ENCODE data around the gene HSD17B2.

HSD17B2 gene

GRCh38 chr16:82020051-82020450, 15.0 kb upstream of the HSD17B2 start:
- no peak for FAIRE-seq

- no peak for FAIRE-seq
Measured at GRCh38 chr16:82023206-82023605, 11.8 kb upstream of the HSD17B2 start.

GRCh38 chr16:82024316-82024715, 10.7 kb upstream of the HSD17B2 start:
- no peak for FAIRE-seq

- no peak for FAIRE-seq
Measured at GRCh38 chr16:82024883-82025282, 10.2 kb upstream of the HSD17B2 start.

GRCh38 chr16:82027629-82028064, 7.4 kb upstream of the HSD17B2 start:
- no peak for FAIRE-seq

GRCh38 chr16:82031116-82032084, 3.7 kb upstream of the HSD17B2 start:
- FAIRE-seq = no peak

- no peak for FAIRE-seq
Measured at GRCh38 chr16:82033006-82033405, 2.0 kb upstream of the HSD17B2 start.

- no peak for FAIRE-seq
Measured at GRCh38 chr16:82033683-82034300, 1.3 kb upstream of the HSD17B2 start.

GRCh38 chr16:82037251-82037650, 2.2 kb downstream of the HSD17B2 start:
- no peak for FAIRE-seq

GRCh38 chr16:82037666-82038065, 2.6 kb downstream of the HSD17B2 start:
- FAIRE-seq = no peak

GRCh38 chr16:82040296-82040695, 5.2 kb downstream of the HSD17B2 start:
- no peak for FAIRE-seq

- FAIRE-seq = no peak
Measured at GRCh38 chr16:82041542-82041941, 6.5 kb downstream of the HSD17B2 start.

GRCh38 chr16:82042144-82042543, 7.1 kb downstream of the HSD17B2 start:
- no peak for FAIRE-seq

- no peak for FAIRE-seq
Measured at GRCh38 chr16:82042846-82043245, 7.8 kb downstream of the HSD17B2 start.

GRCh38 chr16:82043680-82044584, 8.9 kb downstream of the HSD17B2 start:
- FAIRE-seq = no peak

GRCh38 chr16:82044585-82044911, 9.5 kb downstream of the HSD17B2 start:
- no peak for FAIRE-seq

- FAIRE-seq = no peak
Measured at GRCh38 chr16:82045465-82045864, 10.4 kb downstream of the HSD17B2 start.

- FAIRE-seq = no peak
Measured at GRCh38 chr16:82046541-82046940, 11.5 kb downstream of the HSD17B2 start.

- no peak for FAIRE-seq
Measured at GRCh38 chr16:82046941-82047340, 11.9 kb downstream of the HSD17B2 start.

- FAIRE-seq = no peak
Measured at GRCh38 chr16:82047374-82047773, 12.3 kb downstream of the HSD17B2 start.

- FAIRE-seq = no peak
Measured at GRCh38 chr16:82047787-82048186, 12.7 kb downstream of the HSD17B2 start.

- no peak for FAIRE-seq
Measured at GRCh38 chr16:82049484-82049883, 14.4 kb downstream of the HSD17B2 start.

- FAIRE-seq = no peak
Measured at GRCh38 chr16:82050506-82050905, 15.5 kb downstream of the HSD17B2 start.
